Parathyroid adenoma (tissue), 2 donors: Measurements from ENCODE around the gene CIZ1.
A peak's percentile ranks its signal among the peaks of the same experiment; 100 is the strongest.

ENCODE experiments used
- H2AFZ ChIP-seq: fragments of 300-600 bp; sonication (generic); one replicate; pipeline ENCODE4 v1.7.0; 2017; ENCODE audit warnings: antibody characterized with exemption, mild to moderate bottlenecking
- H3K27ac ChIP-seq: fragments of 300-600 bp; sonication (generic); one replicate; pipeline ENCODE4 v1.7.0; 2017
- H3K27me3 ChIP-seq: fragments of 300-600 bp; sonication (generic); one replicate; pipeline ENCODE4 v1.7.0; 2017; ENCODE audit warnings: low read length; ENCODE audit not compliant: control insufficient read depth, insufficient read depth
- H3K36me3 ChIP-seq: fragments of 300-600 bp; sonication (generic); one replicate; pipeline ENCODE4 v1.7.0; 2017; ENCODE audit warnings: low read length; ENCODE audit not compliant: control insufficient read depth, insufficient read depth
- H3K4me1 ChIP-seq: fragments of 300-600 bp; sonication (generic); one replicate; pipeline ENCODE4 v1.7.0; 2017; ENCODE audit warnings: control low read depth
- H3K4me2 ChIP-seq: fragments of 300-600 bp; sonication (generic); one replicate; pipeline ENCODE4 v1.7.0; 2017; ENCODE audit warnings: low read length
- H3K4me3 ChIP-seq: fragments of 300-600 bp; sonication (generic); one replicate; pipeline ENCODE4 v1.7.0; 2017; ENCODE audit warnings: low read depth, low read length
- H3K79me2 ChIP-seq: fragments of 300-600 bp; sonication (generic); one replicate; pipeline ENCODE4 v1.7.0; 2017; ENCODE audit warnings: control low read depth
- H3K9ac ChIP-seq: fragments of 300-600 bp; sonication (generic); one replicate; pipeline ENCODE4 v1.7.0; 2017; ENCODE audit warnings: mild to moderate bottlenecking
- H3K9me3 ChIP-seq: fragments of 300-600 bp; sonication (generic); one replicate; pipeline ENCODE4 v1.7.0; 2017; ENCODE audit warnings: low read length; ENCODE audit not compliant: control insufficient read depth
- CTCF ChIP-seq: fragments of 300-600 bp; sonication (generic); IDR thresholded peaks from one replicate; pipeline ENCODE4 v1.7.0; 2017; ENCODE audit warnings: antibody characterized with exemption, mild to moderate bottlenecking
- donor health status: primary hyperparathyroidism.

The CIZ1 gene

GRCh38 chr9:128203707-128204551 is 12.6 kb upstream of the CIZ1 start:
- Histone ChIP-seq H3K9ac (no peak overlapping the region), H3K4me2 (peak overlapping the region; percentile 91), H3K36me3 (no peaks in the 10 kb centered on the region), H3K27me3 (no peaks in the 10 kb centered on the region), H3K79me2 (no peaks in the 10 kb centered on the region), H3K4me3 (peak overlapping the region; percentile 61), H2AFZ (peak overlapping the region; percentile 77), H3K27ac (no peak overlapping the region), H3K4me1 (no peaks in the 10 kb centered on the region), H3K9me3 (no peaks in the 10 kb centered on the region)
- TF ChIP-seq CTCF, result no peak

GRCh38 chr9:128203024-128203706 is 11.8 kb upstream of the CIZ1 start, which contains the start of gene DNM1:
Gene DNM1 (plus strand): TSS chr9:128203379. CDS start chr9:128203471, 92 bp downstream.
- no peaks in the 10 kb centered on the region for H3K27me3 ChIP-seq
- H3K36me3 ChIP-seq, result no peaks in the 10 kb centered on the region
- H3K4me2 ChIP-seq, result peak within 1 kb of the TSS; percentile 91
- H2AFZ ChIP-seq, result peak within 1 kb of the TSS; percentile 77
- no peaks in the 10 kb centered on the region for H3K9me3 ChIP-seq
- no peak within 1 kb of the TSS for H3K9ac ChIP-seq
- H3K4me3 ChIP-seq, result peak within 1 kb of the TSS; percentile 61
- H3K27ac ChIP-seq, result no peak within 1 kb of the TSS
- H3K79me2 ChIP-seq, result no peaks in the 10 kb centered on the region
- TF ChIP-seq CTCF, result peak; percentile 51
- H3K4me1 ChIP-seq, result no peaks in the 10 kb centered on the region

DNA sequence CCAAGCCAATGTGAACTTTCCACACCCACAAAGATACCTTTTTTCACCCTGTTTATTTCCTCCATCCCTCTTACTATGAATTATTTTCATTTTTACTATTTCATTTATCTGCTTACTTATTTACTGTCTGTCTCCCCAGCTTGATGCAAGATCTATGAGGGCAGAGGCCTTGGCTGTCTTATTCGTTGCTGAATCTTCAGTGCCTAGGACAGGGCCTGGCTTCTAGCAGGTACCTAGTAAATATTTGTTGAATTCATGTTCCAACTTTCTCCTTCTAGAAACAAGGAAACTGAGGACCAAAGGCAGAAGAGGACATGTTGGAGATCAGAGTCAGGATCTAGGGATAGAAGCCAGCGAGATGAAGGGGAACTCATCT is 11.3 kb upstream of the CIZ1 start:
- Histone ChIP-seq H3K9ac (no peak overlapping the region), H3K27ac (no peak overlapping the region), H3K36me3 (no peaks in the 10 kb centered on the region), H3K4me2 (no peak overlapping the region), H3K79me2 (no peaks in the 10 kb centered on the region), H3K27me3 (no peaks in the 10 kb centered on the region), H3K9me3 (no peaks in the 10 kb centered on the region), H3K4me3 (no peak overlapping the region), H3K4me1 (no peaks in the 10 kb centered on the region), H2AFZ (peak overlapping the region; percentile 58)
- TF ChIP-seq CTCF, result no peak

- Histone ChIP-seq H3K79me2 (no peaks in the 10 kb centered on the region), H3K27ac (no peak overlapping the region), H2AFZ (no peak overlapping the region), H3K36me3 (no peaks in the 10 kb centered on the region), H3K4me3 (no peak overlapping the region), H3K4me2 (no peak overlapping the region), H3K27me3 (no peaks in the 10 kb centered on the region), H3K4me1 (no peaks in the 10 kb centered on the region), H3K9me3 (no peaks in the 10 kb centered on the region), H3K9ac (no peak overlapping the region)
- no peak for TF ChIP-seq CTCF
Measured at GRCh38 chr9:128201441-128202369, 10.3 kb upstream of the CIZ1 start.
